CD4-positive, alpha-beta T cell (primary cell): ENCODE results near the gene CCDC15. TPM values are rescaled to one million over a fixed set of nuclear protein-coding genes. Genes with fewer than 3 reads are reported as not detected.

Experiments
- ATAC-seq: fragments of 200-7000 bp; cut with Tn5 transposase; one replicate; pipeline ENCODE4 v1.10.0; 2022; ENCODE audit warnings: mild to moderate bottlenecking; ENCODE audit not compliant: poor library complexity
- CTCF ChIA-PET: fragments of 350-600 bp; sonication (Branson Sonifier 250); formaldehyde crosslinking; loops from one replicate; lab custom pipeline; 2021; ENCODE audit warnings: antibody characterized with exemption, inconsistent platforms; lab: Charles Lee
- POLR2A ChIA-PET: fragments of 350-600 bp; sonication (Branson Sonifier 250); formaldehyde crosslinking; loops from one replicate; lab custom pipeline; 2021; ENCODE audit warnings: antibody characterized with exemption, inconsistent platforms; lab: Charles Lee
- DNase-seq, 14 experiments: peaks; one replicate each; pipeline ENCODE4 v3.0.0-alpha.2; 2013 to 2020; ENCODE audit warnings: mixed read lengths in 2 of 14
- H3K27ac ChIP-seq, 2 donors: one replicate each; pipeline versions ENCODE4 v1.5.1 to v1.7.0; 2013; ENCODE audit warnings: low read length in 2 of 2, low read depth in 1 of 2, mild to moderate bottlenecking in 1 of 2
- H3K27me3 ChIP-seq, 2 experiments: 1 replicate in 1 of 2; 2 replicates in 1 of 2; pipeline versions ENCODE4 v1.6.1 to v1.7.0; 2013; ENCODE audit warnings: low read length in 2 of 2, control low read depth in 1 of 2, mild to moderate bottlenecking in 1 of 2, moderate library complexity in 1 of 2; ENCODE audit not compliant: insufficient read depth in 2 of 2, control insufficient read depth in 1 of 2
- H3K36me3 ChIP-seq: one replicate; pipeline ENCODE4 v1.6.1; 2013; ENCODE audit warnings: low read length, control low read depth; ENCODE audit not compliant: insufficient read depth
- H3K4me1 ChIP-seq: one replicate; pipeline ENCODE4 v1.6.1; 2013; ENCODE audit warnings: low read length, control low read depth; ENCODE audit not compliant: insufficient read depth
- H3K4me3 ChIP-seq: one replicate; pipeline ENCODE4 v1.5.1; 2013; ENCODE audit warnings: mild to moderate bottlenecking, low read length, moderate library complexity
- H3K9me3 ChIP-seq, 2 experiments: 1 replicate in 1 of 2; 2 replicates in 1 of 2; pipeline versions ENCODE4 v1.6.1 to v1.7.0; 2013; ENCODE audit warnings: low read length in 2 of 2, mild to moderate bottlenecking in 2 of 2, control low read depth in 1 of 2, moderate library complexity in 1 of 2; ENCODE audit not compliant: control insufficient read depth in 1 of 2, insufficient read depth in 1 of 2
- H3K27ac Mint-ChIP-seq: one replicate; pipeline ENCODE4 v1.8.0; 2020; ENCODE audit warnings: mixed read lengths
- H3K27me3 Mint-ChIP-seq: one replicate; pipeline ENCODE4 v1.8.0; 2021; ENCODE audit warnings: mixed read lengths
- H3K36me3 Mint-ChIP-seq: one replicate; pipeline ENCODE4 v1.8.0; 2021; ENCODE audit warnings: low read depth, mixed read lengths
- H3K4me1 Mint-ChIP-seq: one replicate; pipeline ENCODE4 v1.8.0; 2021; ENCODE audit warnings: low read depth, mixed read lengths
- H3K4me3 Mint-ChIP-seq: one replicate; pipeline ENCODE4 v1.8.0; 2020; ENCODE audit warnings: mild to moderate bottlenecking, mixed read lengths
- H3K9me3 Mint-ChIP-seq: one replicate; pipeline ENCODE4 v1.8.0; 2020; ENCODE audit warnings: mixed read lengths
- CTCF ChIP-seq: fragments of 200-600 bp; IDR thresholded peaks from one replicate; pipeline ENCODE4 v1.8.0; 2022; ENCODE audit warnings: antibody characterized with exemption, mild to moderate bottlenecking
- intact Hi-C, 2 experiments: fragments of 100-400 bp; cut with DNase I in 1 of 2; cut with micrococcal nuclease in 1 of 2; formaldehyde crosslinking; loops; one replicate each; pipeline versions ENCODE4 v1.15.1 to v1.9.0; 2023 to 2025; cut with DNase I, micrococcal nuclease
- total RNA-seq, 174 experiments: library from RNA in 2 of 174; stranded (reverse) in 2 of 174; gene quantifications; one replicate each; pipeline ENCODE4 v1.2.3 and lab custom pipeline; 2021 to 2026

The CCDC15 gene
- total RNA-seq, 2 experiments from 2014 or later: 0.89 to 1.1 TPM

- no peak for DNase-seq
- Histone ChIP-seq H3K27ac (no peak overlapping the region), H3K4me1 (no peaks in the 10 kb centered on the region), H3K4me3 (no peak overlapping the region), H3K27me3 (peaks cover 0 to 2% of the 10 kb centered on the region in 2 experiments), H3K36me3 (no peaks in the 10 kb centered on the region), H3K9me3 (peaks cover 0 to 5% of the 10 kb centered on the region in 2 experiments)
- ATAC-seq: no peak
- ChIA-PET CTCF (no interaction called here), POLR2A (no interaction called here)
- Mint-ChIP-seq H3K9me3 (no peaks in the 10 kb centered on the region), H3K4me3 (no peak overlapping the region), H3K27me3 (peaks cover 22% of the 10 kb centered on the region), H3K27ac (no peak overlapping the region), H3K4me1 (no peaks in the 10 kb centered on the region), H3K36me3 (no peaks in the 10 kb centered on the region)
- intact Hi-C loops: no loop called here
- TF ChIP-seq CTCF: no peak
Measured at GRCh38 chr11:125079151-125079877, 125.3 kb downstream of the CCDC15 start.

- Histone ChIP-seq H3K27me3 (peaks cover 0 to 2% of the 10 kb centered on the region in 2 experiments), H3K4me3 (no peak overlapping the region), H3K4me1 (no peaks in the 10 kb centered on the region), H3K36me3 (no peaks in the 10 kb centered on the region), H3K9me3 (peaks cover 0 to 5% of the 10 kb centered on the region in 2 experiments), H3K27ac (no peak overlapping the region)
- no peak for TF ChIP-seq CTCF
- Mint-ChIP-seq H3K9me3 (no peaks in the 10 kb centered on the region), H3K4me3 (no peak overlapping the region), H3K4me1 (no peaks in the 10 kb centered on the region), H3K27me3 (peaks cover 20% of the 10 kb centered on the region), H3K27ac (no peak overlapping the region), H3K36me3 (no peaks in the 10 kb centered on the region)
- CTCF ChIA-PET: no interaction called here
- DNase-seq (no peak), ATAC-seq (no peak)
- POLR2A ChIA-PET: no interaction called here
- intact Hi-C loops: no loop called here
Measured at GRCh38 chr11:125079878-125080530, 126.0 kb downstream of the CCDC15 start.

GRCh38 chr11:125080531-125080911 is 126.5 kb downstream of the CCDC15 start:
- intact Hi-C loops: no loop called here
- Mint-ChIP-seq H3K9me3 (no peaks in the 10 kb centered on the region), H3K36me3 (no peaks in the 10 kb centered on the region), H3K27me3 (peaks cover 15% of the 10 kb centered on the region), H3K4me1 (no peaks in the 10 kb centered on the region), H3K4me3 (no peak overlapping the region), H3K27ac (no peak overlapping the region)
- POLR2A ChIA-PET: no interaction called here
- H3K27ac ChIP-seq: no peak overlapping the region
- DNase-seq: no peak
- H3K27me3 ChIP-seq: peaks cover 0 to 2% of the 10 kb centered on the region in 2 experiments
- ATAC-seq: no peak
- no peaks in the 10 kb centered on the region for H3K36me3 ChIP-seq
- H3K4me3 ChIP-seq: no peak overlapping the region
- CTCF ChIA-PET: no interaction called here
- no peak for TF ChIP-seq CTCF
- H3K4me1 ChIP-seq: no peaks in the 10 kb centered on the region
- H3K9me3 ChIP-seq: peaks cover 0 to 10% of the 10 kb centered on the region in 2 experiments
